SHP77 treated with DMSO at 0.1 percent for 48 hours (cell line): ENCODE measurements around the gene EED.
"Not testable (repeated sequence)": the region's sequence is repeated elsewhere in the genome, so short reads cannot be mapped to it uniquely, and the experiment has no call there.

ENCODE experiments used
- DNase-seq: peaks from one replicate; lab custom pipeline; 2025; lab: John Stamatoyannopoulos, UW

The EED gene

GRCh38 chr11:86247608-86248007 is 3.1 kb downstream of the EED start:
- DNase-seq = no peak

- DNase-seq = no peak
Measured at GRCh38 chr11:86248609-86249008, 4.1 kb downstream of the EED start.

- no peak for DNase-seq
Measured at GRCh38 chr11:86249307-86250098, 5.0 kb downstream of the EED start.

- no peak for DNase-seq
Measured at GRCh38 chr11:86251345-86251744, 6.8 kb downstream of the EED start.

- no peak for DNase-seq
Measured at GRCh38 chr11:86255896-86256295, 11.3 kb downstream of the EED start.

GRCh38 chr11:86256608-86257007 is 12.1 kb downstream of the EED start:
- DNase-seq = no peak

- no peak for DNase-seq
Measured at GRCh38 chr11:86257446-86257845, 12.9 kb downstream of the EED start.

GRCh38 chr11:86259730-86260129 is 15.2 kb downstream of the EED start:
- no peak for DNase-seq

- DNase-seq = no peak
Measured at GRCh38 chr11:86261328-86261727, 16.8 kb downstream of the EED start.

- no peak for DNase-seq
Measured at GRCh38 chr11:86262387-86262786, 17.8 kb downstream of the EED start.

- DNase-seq = no peak
Measured at GRCh38 chr11:86264649-86265048, 20.1 kb downstream of the EED start.

GRCh38 chr11:86265194-86265593 is 20.6 kb downstream of the EED start:
- DNase-seq = no peak

- DNase-seq = no peak
Measured at GRCh38 chr11:86269645-86270044, 25.1 kb downstream of the EED start.

GRCh38 chr11:86274503-86274902 is 29.9 kb downstream of the EED start:
- DNase-seq = no peak

- DNase-seq = no peak
Measured at GRCh38 chr11:86274999-86275398, 30.4 kb downstream of the EED start.

- no peak for DNase-seq
Measured at GRCh38 chr11:86275493-86276370, 31.2 kb downstream of the EED start.

- DNase-seq = no peak
Measured at GRCh38 chr11:86277741-86278140, 33.2 kb downstream of the EED start.

GRCh38 chr11:86278226-86278625 is 33.7 kb downstream of the EED start:
- no peak for DNase-seq

- no peak for DNase-seq
Measured at GRCh38 chr11:86279747-86280146, 35.2 kb downstream of the EED start.

GRCh38 chr11:86287468-86287796 is 42.9 kb downstream of the EED start:
- DNase-seq = no peak

- DNase-seq = no peak
Measured at GRCh38 chr11:86288776-86289507, 44.4 kb downstream of the EED start.

- not testable (repeated sequence) for DNase-seq
Measured at GRCh38 chr11:86289508-86290280, 45.1 kb downstream of the EED start.
